ENCODE results near the gene SLC44A4. TPM values are rescaled to one million over a fixed set of nuclear protein-coding genes. Genes with fewer than 3 reads are reported as not detected.
A peak's percentile ranks its signal among the peaks of the same experiment; 100 is the strongest.
"Not testable (repeated sequence)": the region's sequence is repeated elsewhere in the genome, so short reads cannot be mapped to it uniquely, and the experiment has no call there.

SLC44A4 gene
- total RNA-seq, 1 donor from 2014 or later: 0.52 TPM

GRCh38 chr6:31862344-31863235 lies 16.2 kb downstream of the SLC44A4 start, which contains the start of gene NEU1:
TSS of gene NEU1 (minus strand) at chr6:31862821. CDS start at chr6:31862776, 45 bp downstream.
- Histone ChIP-seq H3K9me3 (ENCODE audit: control insufficient read depth in 3 of 3, low read length in 3 of 3) (no peaks in the 10 kb centered on the region), H3K4me3 (ENCODE audit: low read length in 3 of 3) (peak within 1 kb of the TSS; percentile 92 to 98 (median 98)), H3K27ac (ENCODE audit: low read depth, low read length) (peak within 1 kb of the TSS; percentile 93), H3K4me1 (ENCODE audit: control insufficient read depth in 3 of 3, insufficient read depth in 3 of 3, low read length in 3 of 3) (peaks cover 21 to 26% (median 22%) of the 10 kb centered on the region in 3 donors), H3K9ac (ENCODE audit: low read depth in 1 of 3, low read length in 3 of 3) (peak within 1 kb of the TSS; percentile 93 to 99 (median 94)), H3K36me3 (ENCODE audit: control insufficient read depth in 3 of 3, insufficient read depth in 3 of 3, low read length in 3 of 3) (peaks cover 21 to 28% (median 27%) of the 10 kb centered on the region in 3 donors), H3K27me3 (ENCODE audit: control insufficient read depth in 3 of 3, insufficient read depth in 3 of 3, low read length in 3 of 3) (no peaks in the 10 kb centered on the region)

GRCh38 chr6:31861919-31862343 lies 16.9 kb downstream of the SLC44A4 start:
- peaks cover 24 to 34% (median 33%) of the 10 kb centered on the region in 3 donors for H3K36me3 ChIP-seq (ENCODE audit: control insufficient read depth in 3 of 3, insufficient read depth in 3 of 3, low read length in 3 of 3)
- peak overlapping the region; percentile 93 for H3K27ac ChIP-seq (ENCODE audit: low read depth, low read length)
- peak overlapping the region; percentile 92 to 98 (median 98) for H3K4me3 ChIP-seq (ENCODE audit: low read length in 3 of 3)
- no peaks in the 10 kb centered on the region for H3K9me3 ChIP-seq (ENCODE audit: control insufficient read depth in 3 of 3, low read length in 3 of 3)
- no peaks in the 10 kb centered on the region for H3K27me3 ChIP-seq (ENCODE audit: control insufficient read depth in 3 of 3, insufficient read depth in 3 of 3, low read length in 3 of 3)
- peaks cover 21 to 26% (median 22%) of the 10 kb centered on the region in 3 donors for H3K4me1 ChIP-seq (ENCODE audit: control insufficient read depth in 3 of 3, insufficient read depth in 3 of 3, low read length in 3 of 3)
- H3K9ac ChIP-seq (ENCODE audit: low read depth in 1 of 3, low read length in 3 of 3): peak overlapping the region; percentile 93 to 99 (median 94)

- no peak overlapping the region for H3K27ac ChIP-seq (ENCODE audit: low read depth, low read length)
- H3K4me1 ChIP-seq (ENCODE audit: control insufficient read depth in 3 of 3, insufficient read depth in 3 of 3, low read length in 3 of 3): peaks cover 21 to 26% (median 22%) of the 10 kb centered on the region in 3 donors
- no peaks in the 10 kb centered on the region for H3K27me3 ChIP-seq (ENCODE audit: control insufficient read depth in 3 of 3, insufficient read depth in 3 of 3, low read length in 3 of 3)
- no peak overlapping the region for H3K9ac ChIP-seq (ENCODE audit: low read depth in 1 of 3, low read length in 3 of 3)
- H3K4me3 ChIP-seq (ENCODE audit: low read length in 3 of 3): no peak overlapping the region
- peaks cover 24 to 34% (median 34%) of the 10 kb centered on the region in 3 donors for H3K36me3 ChIP-seq (ENCODE audit: control insufficient read depth in 3 of 3, insufficient read depth in 3 of 3, low read length in 3 of 3)
- H3K9me3 ChIP-seq (ENCODE audit: control insufficient read depth in 3 of 3, low read length in 3 of 3): no peaks in the 10 kb centered on the region
These were observed 17.6 kb downstream of the SLC44A4 start for GRCh38 chr6:31861150-31861549.

DNA sequence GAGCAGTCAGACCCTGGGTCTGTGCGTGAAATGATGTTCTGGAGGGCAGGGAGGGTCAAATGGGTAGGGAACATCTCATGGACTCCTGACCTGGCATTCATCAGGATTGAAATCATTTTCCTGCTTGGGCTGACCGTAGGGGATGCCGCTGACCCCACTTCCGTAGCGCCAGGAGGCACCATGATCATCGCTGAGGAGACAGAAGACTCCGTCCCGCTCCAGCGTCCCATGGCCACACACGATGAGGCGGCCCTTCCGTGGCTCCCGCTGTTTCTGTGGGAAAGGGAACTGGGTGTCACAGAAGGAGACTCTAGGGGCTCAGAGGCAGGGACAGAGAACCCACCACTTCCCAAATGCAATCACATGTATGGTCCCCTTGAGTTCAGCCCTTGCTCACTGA lies 18.4 kb downstream of the SLC44A4 start:
- H3K27me3 ChIP-seq (ENCODE audit: control insufficient read depth in 3 of 3, insufficient read depth in 3 of 3, low read length in 3 of 3): no peaks in the 10 kb centered on the region
- H3K9ac ChIP-seq (ENCODE audit: low read depth in 1 of 3, low read length in 3 of 3): no peak overlapping the region
- H3K27ac ChIP-seq (ENCODE audit: low read depth, low read length): no peak overlapping the region
- no peaks in the 10 kb centered on the region for H3K9me3 ChIP-seq (ENCODE audit: control insufficient read depth in 3 of 3, low read length in 3 of 3)
- H3K4me3 ChIP-seq (ENCODE audit: low read length in 3 of 3): no peak overlapping the region
- H3K4me1 ChIP-seq (ENCODE audit: control insufficient read depth in 3 of 3, insufficient read depth in 3 of 3, low read length in 3 of 3): peaks cover 21 to 26% (median 22%) of the 10 kb centered on the region in 3 donors
- peaks cover 24 to 34% (median 34%) of the 10 kb centered on the region in 3 donors for H3K36me3 ChIP-seq (ENCODE audit: control insufficient read depth in 3 of 3, insufficient read depth in 3 of 3, low read length in 3 of 3)

- H3K9me3 ChIP-seq (ENCODE audit: control insufficient read depth in 3 of 3, low read length in 3 of 3): no peaks in the 10 kb centered on the region
- no peak overlapping the region for H3K9ac ChIP-seq (ENCODE audit: low read depth in 1 of 3, low read length in 3 of 3)
- H3K27me3 ChIP-seq (ENCODE audit: control insufficient read depth in 3 of 3, insufficient read depth in 3 of 3, low read length in 3 of 3): no peaks in the 10 kb centered on the region
- H3K4me3 ChIP-seq (ENCODE audit: low read length in 3 of 3): no peak overlapping the region
- peaks cover 24 to 34% (median 34%) of the 10 kb centered on the region in 3 donors for H3K36me3 ChIP-seq (ENCODE audit: control insufficient read depth in 3 of 3, insufficient read depth in 3 of 3, low read length in 3 of 3)
- H3K27ac ChIP-seq (ENCODE audit: low read depth, low read length): no peak overlapping the region
- peaks cover 21 to 26% (median 22%) of the 10 kb centered on the region in 3 donors for H3K4me1 ChIP-seq (ENCODE audit: control insufficient read depth in 3 of 3, insufficient read depth in 3 of 3, low read length in 3 of 3)
These were observed 18.9 kb downstream of the SLC44A4 start for GRCh38 chr6:31859923-31860322.

- Histone ChIP-seq H3K4me1 (ENCODE audit: control insufficient read depth in 3 of 3, insufficient read depth in 3 of 3, low read length in 3 of 3) (peaks cover 14 to 18% (median 17%) of the 10 kb centered on the region in 3 donors), H3K27ac (ENCODE audit: low read depth, low read length) (no peak overlapping the region), H3K9ac (ENCODE audit: low read depth in 1 of 3, low read length in 3 of 3) (no peak overlapping the region), H3K36me3 (ENCODE audit: control insufficient read depth in 3 of 3, insufficient read depth in 3 of 3, low read length in 3 of 3) (peaks cover 24 to 34% (median 34%) of the 10 kb centered on the region in 3 donors), H3K4me3 (ENCODE audit: low read length in 3 of 3) (no peak overlapping the region), H3K9me3 (ENCODE audit: control insufficient read depth in 3 of 3, low read length in 3 of 3) (no peaks in the 10 kb centered on the region), H3K27me3 (ENCODE audit: control insufficient read depth in 3 of 3, insufficient read depth in 3 of 3, low read length in 3 of 3) (no peaks in the 10 kb centered on the region)
These were observed 20.1 kb downstream of the SLC44A4 start for GRCh38 chr6:31858707-31859106.

DNA sequence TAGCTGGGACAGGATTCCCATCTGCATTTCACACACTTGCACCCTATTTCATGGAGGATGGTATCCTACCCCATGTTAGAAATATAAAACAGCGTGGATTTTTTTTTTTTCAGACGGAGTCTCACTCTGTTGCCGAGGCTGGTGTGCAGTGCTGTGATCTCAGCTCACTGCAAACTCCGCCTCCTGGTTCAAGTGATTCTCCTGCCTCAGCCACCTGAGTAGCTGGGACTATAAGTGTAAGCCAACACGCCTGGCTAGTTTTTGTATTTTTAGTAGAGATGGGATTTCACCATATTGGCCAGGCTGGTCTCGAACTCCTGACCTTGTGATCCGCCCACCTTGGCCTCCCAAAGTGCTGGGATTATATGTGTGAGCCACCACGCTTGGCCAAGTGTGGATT lies 21.0 kb downstream of the SLC44A4 start:
- H3K9me3 ChIP-seq (ENCODE audit: control insufficient read depth in 3 of 3, low read length in 3 of 3); H3K27me3 ChIP-seq (ENCODE audit: control insufficient read depth in 3 of 3, insufficient read depth in 3 of 3, low read length in 3 of 3); H3K4me3 ChIP-seq (ENCODE audit: low read length in 3 of 3); H3K9ac ChIP-seq (ENCODE audit: low read depth in 1 of 3, low read length in 3 of 3); H3K27ac ChIP-seq (ENCODE audit: low read depth, low read length): not testable (repeated sequence)
- peaks cover 24 to 34% (median 34%) of the 10 kb centered on the region in 3 donors for H3K36me3 ChIP-seq (ENCODE audit: control insufficient read depth in 3 of 3, insufficient read depth in 3 of 3, low read length in 3 of 3)
- H3K4me1 ChIP-seq (ENCODE audit: control insufficient read depth in 3 of 3, insufficient read depth in 3 of 3, low read length in 3 of 3): peaks cover 7 to 12% (median 10%) of the 10 kb centered on the region in 3 donors

- H3K4me1 ChIP-seq (ENCODE audit: control insufficient read depth in 3 of 3, insufficient read depth in 3 of 3, low read length in 3 of 3); H3K9me3 ChIP-seq (ENCODE audit: control insufficient read depth in 3 of 3, low read length in 3 of 3): not testable (repeated sequence)
These were observed 26.6 kb downstream of the SLC44A4 start for GRCh38 chr6:31851980-31852718.

GRCh38 chr6:31851485-31851832 lies 27.3 kb downstream of the SLC44A4 start:
- Histone ChIP-seq H3K9me3 (ENCODE audit: control insufficient read depth in 3 of 3, low read length in 3 of 3) (no peaks in the 10 kb centered on the region), H3K4me3 (ENCODE audit: low read length in 3 of 3) (no peak overlapping the region), H3K9ac (ENCODE audit: low read depth in 1 of 3, low read length in 3 of 3) (no peak overlapping the region), H3K27ac (ENCODE audit: low read depth, low read length) (no peak overlapping the region), H3K4me1 (ENCODE audit: control insufficient read depth in 3 of 3, insufficient read depth in 3 of 3, low read length in 3 of 3) (no peaks in the 10 kb centered on the region), H3K27me3 (ENCODE audit: control insufficient read depth in 3 of 3, insufficient read depth in 3 of 3, low read length in 3 of 3) (no peaks in the 10 kb centered on the region), H3K36me3 (ENCODE audit: control insufficient read depth in 3 of 3, insufficient read depth in 3 of 3, low read length in 3 of 3) (no peaks in the 10 kb centered on the region)

More at GRCh38 chr6:31851980-31852718, 26.6 kb downstream of the SLC44A4 start:
- not testable (repeated sequence) for H3K9ac ChIP-seq (ENCODE audit: low read depth in 1 of 3, low read length in 3 of 3); H3K27ac ChIP-seq (ENCODE audit: low read depth, low read length); H3K4me3 ChIP-seq (ENCODE audit: low read length in 3 of 3); H3K36me3 ChIP-seq (ENCODE audit: control insufficient read depth in 3 of 3, insufficient read depth in 3 of 3, low read length in 3 of 3); H3K27me3 ChIP-seq (ENCODE audit: control insufficient read depth in 3 of 3, insufficient read depth in 3 of 3, low read length in 3 of 3)
